ENCODE measurements around the gene PTPN4. TPM values are rescaled to one million over a fixed set of nuclear protein-coding genes. Genes with fewer than 3 reads are reported as not detected.
A peak's percentile ranks its signal among the peaks of the same experiment; 100 is the strongest.

PTPN4 gene
- total and polyA plus RNA-seq, 2 of the 8 experiments (the other 6 are each of a cell fraction or from before 2014, with no cell fraction given) = 28.5 to 105 TPM

GRCh38 chr2:120018549-120018948 lies 258.8 kb downstream of the PTPN4 start:
- H3K9me3 ChIP-seq (ENCODE audit: insufficient read depth in 2 of 2, low read depth in 1 of 2, low read length in 1 of 2) = no peaks in the 10 kb centered on the region
- H3K79me1 ChIP-seq (ENCODE audit: low read depth, low read length) = 0 out of 2 replicates have a peak, but pooled peaks cover 2% of the 10 kb centered on the region
- WGBS, 2 experiments (ENCODE audit: extremely low coverage in 1 of 2, insufficient coverage in 1 of 2, insufficient read length in 1 of 2, insufficient replicate concordance in 2 of 2, low coverage in 1 of 2, low lambda C conversion rate in 2 of 2, missing lambda C conversion rate in 1 of 2) = 90% methylated on average over 4 of the region's 4 CpGs; no CpG with 5 or more reads in 1 of the 2 experiments
- H2BK12ac ChIP-seq (ENCODE audit: low read depth, low read length) = no peak overlapping the region; the same call in 1 of the 2 replicates
- H4K8ac ChIP-seq (ENCODE audit: extremely low read depth, insufficient read depth, low read length) = no peak overlapping the region; the same call in 1 of the 2 replicates
- H3K4me3 ChIP-seq (ENCODE audit: extremely low read depth in 1 of 4, insufficient read depth in 2 of 4, low read depth in 3 of 4, low read length in 4 of 4) = no peak overlapping the region
- no peak overlapping the region for H3K27ac ChIP-seq (ENCODE audit: low read depth, low read length)
- ChIA-PET POLR2A (ENCODE audit: partially characterized antibody) (no interaction called here), CTCF (ENCODE audit: partially characterized antibody) (interaction anchor here (0.6 to 2.1 kb wide), 5 partner anchors 8 to 346 kb away, joined by 3 to 6 read pairs (median 3); no protein-coding TSS in a partner anchor)
- no peak overlapping the region for H3K4ac ChIP-seq (replicated peaks; ENCODE audit: insufficient read length, low read depth, low read length)
- H3K14ac ChIP-seq (ENCODE audit: insufficient read length) = no peak overlapping the region
- no peak overlapping the region for H3K56ac ChIP-seq (replicated peaks; ENCODE audit: insufficient read length, low read depth, low read length)
- DNase-seq (ENCODE audit: low read depth in 1 of 2, low spot score in 2 of 2) = no peak
- no peak overlapping the region for H2AK5ac ChIP-seq (ENCODE audit: low read depth, low read length)
- H2BK120ac ChIP-seq (replicated peaks; ENCODE audit: low read depth, low read length) = no peak overlapping the region
- peaks cover 0 to 4% (median 1%) of the 10 kb centered on the region in 4 experiments; a peak in 2 of 7 replicates for H3K4me1 ChIP-seq (replicated peaks in 1 of 4; ENCODE audit: control insufficient read depth in 3 of 4, insufficient read depth in 4 of 4, low read length in 3 of 4)
- H2BK20ac ChIP-seq (ENCODE audit: low read length) = no peak overlapping the region
- no peaks in the 10 kb centered on the region for H3K27me3 ChIP-seq (replicated peaks in 1 of 4; ENCODE audit: control insufficient read depth in 3 of 4, extremely low read depth in 1 of 4, insufficient read depth in 3 of 4, low read length in 3 of 4)
- no peaks in the 10 kb centered on the region; a peak in 3 of 8 replicates for H3K36me3 ChIP-seq (ENCODE audit: control insufficient read depth in 2 of 4, insufficient read depth in 4 of 4, low read length in 3 of 4)
- peaks cover 5 to 76% of the 10 kb centered on the region in 2 experiments for H3K79me2 ChIP-seq (ENCODE audit: control insufficient read depth in 1 of 2, insufficient read depth in 2 of 2, low read length in 2 of 2)
- no peak overlapping the region for H3K9ac ChIP-seq (replicated peaks in 1 of 4; ENCODE audit: extremely low read depth in 1 of 4, low read depth in 3 of 4, low read length in 3 of 4)
- FAIRE-seq = no peak
- H3K23ac ChIP-seq (ENCODE audit: insufficient read length) = no peak overlapping the region
- H3K23me2 ChIP-seq (ENCODE audit: low read depth, low read length) = no peaks in the 10 kb centered on the region
- H3K18ac ChIP-seq (ENCODE audit: extremely low read depth, low read length) = no peak overlapping the region
- no peak overlapping the region for H3K4me2 ChIP-seq (ENCODE audit: insufficient read depth in 1 of 2, low read depth in 2 of 2, low read length in 2 of 2)
- H4K5ac ChIP-seq (ENCODE audit: insufficient read length, low read depth, low read length) = no peak overlapping the region
- no peak overlapping the region for H2AFZ ChIP-seq (ENCODE audit: low read length)
- no peak overlapping the region for H2BK5ac ChIP-seq (ENCODE audit: low read depth, low read length)
- no peak overlapping the region for H4K91ac ChIP-seq (replicated peaks; ENCODE audit: insufficient read length, low read length)
- H2BK15ac ChIP-seq (ENCODE audit: low read length) = no peak overlapping the region
- H4K20me1 ChIP-seq (replicated peaks in 1 of 2; ENCODE audit: control insufficient read depth in 1 of 2, insufficient read depth in 2 of 2, low read length in 2 of 2) = peaks cover 5 to 6% of the 10 kb centered on the region in 2 experiments
- TF ChIP-seq BCL11A (IDR thresholded peaks at IDR 0.05; ENCODE audit: low read depth in 2 of 2, low read length in 2 of 2) = no peak
- no peak for TF ChIP-seq KDM5A (IDR thresholded peaks at IDR 0.05; ENCODE audit: low read length)
- no peak for TF ChIP-seq CHD1 (IDR thresholded peaks at IDR 0.05; ENCODE audit: low read depth, low read length)
- TF ChIP-seq CEBPB (IDR thresholded peaks at IDR 0.05; ENCODE audit: low read depth, low read length) = peak; percentile 87
- 0 out of 2 replicates have a peak, but pooled peaks have one; percentile 47 for TF ChIP-seq TEAD4 (IDR thresholded peaks at IDR 0.05; ENCODE audit: low read depth, low read length)
- TF ChIP-seq SIN3A (conservative IDR thresholded peaks at IDR 0.05 in 1 of 2, IDR thresholded peaks at IDR 0.05 in 1 of 2; ENCODE audit: low read depth in 1 of 2, low read length in 2 of 2) = no peak
- no peak for TF ChIP-seq RAD21 (IDR thresholded peaks at IDR 0.05 in 1 of 2, conservative IDR thresholded peaks at IDR 0.05 in 1 of 2; ENCODE audit: low read depth in 2 of 2, low read length in 2 of 2)
- TF ChIP-seq EGR1 (IDR thresholded peaks at IDR 0.05; ENCODE audit: borderline replicate concordance, low read depth, low read length) = no peak
- TF ChIP-seq, protein P1, sequence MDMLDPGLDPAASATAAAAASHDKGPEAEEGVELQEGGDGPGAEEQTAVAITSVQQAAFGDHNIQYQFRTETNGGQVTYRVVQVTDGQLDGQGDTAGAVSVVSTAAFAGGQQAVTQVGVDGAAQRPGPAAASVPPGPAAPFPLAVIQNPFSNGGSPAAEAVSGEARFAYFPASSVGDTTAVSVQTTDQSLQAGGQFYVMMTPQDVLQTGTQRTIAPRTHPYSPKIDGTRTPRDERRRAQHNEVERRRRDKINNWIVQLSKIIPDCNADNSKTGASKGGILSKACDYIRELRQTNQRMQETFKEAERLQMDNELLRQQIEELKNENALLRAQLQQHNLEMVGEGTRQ (IDR thresholded peaks at IDR 0.05; ENCODE audit: low read length) = no peak
- TF ChIP-seq, protein P2, sequence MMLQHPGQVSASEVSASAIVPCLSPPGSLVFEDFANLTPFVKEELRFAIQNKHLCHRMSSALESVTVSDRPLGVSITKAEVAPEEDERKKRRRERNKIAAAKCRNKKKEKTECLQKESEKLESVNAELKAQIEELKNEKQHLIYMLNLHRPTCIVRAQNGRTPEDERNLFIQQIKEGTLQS (IDR thresholded peaks at IDR 0.05; ENCODE audit: insufficient read depth, low read depth, low read length) = no peak
- TF ChIP-seq POU5F1 (IDR thresholded peaks at IDR 0.05; ENCODE audit: low read depth, low read length) = no peak
- no peak for TF ChIP-seq POLR2A (IDR thresholded peaks at IDR 0.05; ENCODE audit: control extremely low read depth in 1 of 2, low read depth in 2 of 2, low read length in 2 of 2)

Measured in H1 (cell line).